ENCODE measurements around the gene MRPS17.

MRPS17 gene

GRCh38 chr7:55964261-55965099 lies 12.8 kb downstream of the MRPS17 start, which contains the start of gene NIPSNAP2:
Gene NIPSNAP2 (plus strand): TSS chr7:55964585. CDS start chr7:55964610, 25 bp downstream.
- TF ChIP-seq, protein P1, sequence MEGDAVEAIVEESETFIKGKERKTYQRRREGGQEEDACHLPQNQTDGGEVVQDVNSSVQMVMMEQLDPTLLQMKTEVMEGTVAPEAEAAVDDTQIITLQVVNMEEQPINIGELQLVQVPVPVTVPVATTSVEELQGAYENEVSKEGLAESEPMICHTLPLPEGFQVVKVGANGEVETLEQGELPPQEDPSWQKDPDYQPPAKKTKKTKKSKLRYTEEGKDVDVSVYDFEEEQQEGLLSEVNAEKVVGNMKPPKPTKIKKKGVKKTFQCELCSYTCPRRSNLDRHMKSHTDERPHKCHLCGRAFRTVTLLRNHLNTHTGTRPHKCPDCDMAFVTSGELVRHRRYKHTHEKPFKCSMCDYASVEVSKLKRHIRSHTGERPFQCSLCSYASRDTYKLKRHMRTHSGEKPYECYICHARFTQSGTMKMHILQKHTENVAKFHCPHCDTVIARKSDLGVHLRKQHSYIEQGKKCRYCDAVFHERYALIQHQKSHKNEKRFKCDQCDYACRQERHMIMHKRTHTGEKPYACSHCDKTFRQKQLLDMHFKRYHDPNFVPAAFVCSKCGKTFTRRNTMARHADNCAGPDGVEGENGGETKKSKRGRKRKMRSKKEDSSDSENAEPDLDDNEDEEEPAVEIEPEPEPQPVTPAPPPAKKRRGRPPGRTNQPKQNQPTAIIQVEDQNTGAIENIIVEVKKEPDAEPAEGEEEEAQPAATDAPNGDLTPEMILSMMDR (IDR thresholded peaks at IDR 0.05; ENCODE audit: low read depth, low read length, poor library complexity, severe bottlenecking) = peak; percentile 32
- TF ChIP-seq EZH2phosphoT487 (IDR thresholded peaks at IDR 0.05; ENCODE audit: borderline replicate concordance, low read length) = no peak
- Histone ChIP-seq H3K36me3 (ENCODE audit: control insufficient read depth, low read length) (peaks cover 12% of the 10 kb centered on the region; the same call in 1 of the 2 replicates), H3K4me3 (ENCODE audit: low read length) (peak within 1 kb of the TSS; percentile 93), H4K20me1 (ENCODE audit: control insufficient read depth, insufficient read depth, low read depth, low read length) (0 out of 2 replicates have a peak, but pooled peaks cover 3% of the 10 kb centered on the region), H3F3A (ENCODE audit: control insufficient read depth, insufficient read depth) (peaks cover 11% of the 10 kb centered on the region), H3K9me3 (ENCODE audit: control insufficient read depth, insufficient read depth, low read length) (no peaks in the 10 kb centered on the region), H3K27me3 (ENCODE audit: control insufficient read depth, low read length) (no peaks in the 10 kb centered on the region), H3K4me1 (ENCODE audit: control insufficient read depth, low read length) (peaks cover 19% of the 10 kb centered on the region), H3K9me2 (replicated peaks; ENCODE audit: control insufficient read depth, low read length) (no peaks in the 10 kb centered on the region), H3K4me2 (ENCODE audit: low read length) (peak within 1 kb of the TSS; percentile 88), H3K27ac (ENCODE audit: low read depth, low read length) (peak within 1 kb of the TSS; percentile 18), H3K79me2 (ENCODE audit: control insufficient read depth, low read length) (peaks cover 45% of the 10 kb centered on the region)

DNA sequence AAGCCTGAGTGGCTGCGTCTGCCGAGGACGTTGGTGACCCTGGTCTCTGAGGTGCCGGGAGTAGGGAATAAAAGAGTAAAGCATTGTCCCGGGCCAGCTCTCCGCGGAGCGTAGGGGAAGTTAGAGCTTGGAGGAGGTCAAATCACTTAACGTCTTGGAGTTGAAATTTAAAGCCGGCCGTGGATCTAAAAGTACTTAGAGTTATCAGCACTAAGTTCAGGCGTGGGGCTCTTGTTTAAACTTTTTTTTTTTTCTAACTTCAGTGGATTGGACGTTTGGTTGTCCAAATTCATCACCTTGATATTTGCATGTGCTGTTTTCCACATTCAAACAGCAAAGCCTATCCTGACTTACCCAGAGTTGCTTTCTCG lies 13.4 kb downstream of the MRPS17 start:
- peaks cover 48% of the 10 kb centered on the region for H3K79me2 ChIP-seq (ENCODE audit: control insufficient read depth, low read length)

DNA sequence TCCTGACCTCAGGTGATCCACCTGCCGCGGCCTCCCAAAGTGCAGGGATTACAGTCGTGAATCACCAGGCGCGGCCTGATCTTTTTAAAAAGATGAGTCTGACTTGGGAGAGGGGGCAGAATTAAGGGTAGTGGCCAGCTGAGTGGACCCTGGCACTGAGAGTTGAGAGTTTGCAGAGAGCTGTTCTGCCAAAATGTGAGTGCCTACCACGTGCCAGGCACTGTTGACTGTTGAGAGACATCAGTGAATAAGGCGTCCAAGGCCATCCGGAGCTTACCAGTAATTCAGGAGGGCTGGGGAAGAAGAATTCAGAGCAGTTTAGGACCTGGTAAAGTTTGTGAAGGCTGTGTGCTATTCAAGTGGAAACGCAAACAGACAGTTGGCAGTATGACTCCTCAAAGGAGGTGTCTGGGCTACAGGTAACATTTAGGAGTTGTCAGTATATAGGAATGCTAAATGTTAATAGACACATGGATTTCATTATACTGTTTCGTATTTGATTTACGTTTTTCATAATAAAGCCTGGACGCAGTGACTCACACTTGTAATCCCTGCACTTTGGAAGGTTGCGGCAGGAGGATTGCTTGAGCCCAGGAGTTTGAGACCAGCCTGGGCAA lies 14.2 kb downstream of the MRPS17 start:
- Histone ChIP-seq H3K4me1 (ENCODE audit: control insufficient read depth, low read length) (peaks cover 19% of the 10 kb centered on the region), H3K4me2 (ENCODE audit: low read length) (peak overlapping the region; percentile 88), H3K27ac (ENCODE audit: low read depth, low read length) (no peak overlapping the region), H3K9me3 (ENCODE audit: control insufficient read depth, insufficient read depth, low read length) (no peaks in the 10 kb centered on the region), H3K27me3 (ENCODE audit: control insufficient read depth, low read length) (no peaks in the 10 kb centered on the region), H3F3A (ENCODE audit: control insufficient read depth, insufficient read depth) (peaks cover 9% of the 10 kb centered on the region), H3K4me3 (ENCODE audit: low read length) (peak overlapping the region; percentile 93), H3K36me3 (ENCODE audit: control insufficient read depth, low read length) (peaks cover 12% of the 10 kb centered on the region; the same call in 1 of the 2 replicates), H3K9me2 (replicated peaks; ENCODE audit: control insufficient read depth, low read length) (no peaks in the 10 kb centered on the region), H3K79me2 (ENCODE audit: control insufficient read depth, low read length) (peaks cover 55% of the 10 kb centered on the region), H4K20me1 (ENCODE audit: control insufficient read depth, insufficient read depth, low read depth, low read length) (peaks cover 7% of the 10 kb centered on the region; the same call in 1 of the 2 replicates)
- TF ChIP-seq EZH2phosphoT487 (IDR thresholded peaks at IDR 0.05; ENCODE audit: borderline replicate concordance, low read length) = no peak
- TF ChIP-seq, protein P1 (IDR thresholded peaks at IDR 0.05; ENCODE audit: low read depth, low read length, poor library complexity, severe bottlenecking) = no peak

More for the DNA sequence above, 13.4 kb downstream of the MRPS17 start:
- H3F3A ChIP-seq (ENCODE audit: control insufficient read depth, insufficient read depth) = peaks cover 11% of the 10 kb centered on the region
- H3K27ac ChIP-seq (ENCODE audit: low read depth, low read length) = peak overlapping the region; percentile 18
- no peaks in the 10 kb centered on the region for H3K9me2 ChIP-seq (replicated peaks; ENCODE audit: control insufficient read depth, low read length)
- no peaks in the 10 kb centered on the region for H3K27me3 ChIP-seq (ENCODE audit: control insufficient read depth, low read length)
- no peak for TF ChIP-seq EZH2phosphoT487 (IDR thresholded peaks at IDR 0.05; ENCODE audit: borderline replicate concordance, low read length)
- TF ChIP-seq, protein P1 (IDR thresholded peaks at IDR 0.05; ENCODE audit: low read depth, low read length, poor library complexity, severe bottlenecking) = no peak
- no peaks in the 10 kb centered on the region for H3K9me3 ChIP-seq (ENCODE audit: control insufficient read depth, insufficient read depth, low read length)
- peaks cover 12% of the 10 kb centered on the region; the same call in 1 of the 2 replicates for H3K36me3 ChIP-seq (ENCODE audit: control insufficient read depth, low read length)
- peak overlapping the region; percentile 88 for H3K4me2 ChIP-seq (ENCODE audit: low read length)
- peaks cover 3% of the 10 kb centered on the region; the same call in 1 of the 2 replicates for H4K20me1 ChIP-seq (ENCODE audit: control insufficient read depth, insufficient read depth, low read depth, low read length)
- H3K4me3 ChIP-seq (ENCODE audit: low read length) = peak overlapping the region; percentile 93
- H3K4me1 ChIP-seq (ENCODE audit: control insufficient read depth, low read length) = peaks cover 19% of the 10 kb centered on the region
